ENCODE results near the gene KANSL1.

Gene KANSL1

GRCh38 chr17:45992175-45992574, 201.1 kb downstream of the KANSL1 start:
- no peaks in the 10 kb centered on the region for H3K36me3 ChIP-seq (ENCODE audit: control insufficient read depth, insufficient read depth, low read length)
- H3K27me3 ChIP-seq (ENCODE audit: control insufficient read depth, insufficient read depth, low read length) = no peaks in the 10 kb centered on the region
- no peaks in the 10 kb centered on the region for H3K4me1 ChIP-seq (ENCODE audit: control insufficient read depth, insufficient read depth, low read length)
- no peak overlapping the region for H3K4me3 ChIP-seq (ENCODE audit: low read length)
- H3K9me3 ChIP-seq (ENCODE audit: control insufficient read depth, low read length) = no peaks in the 10 kb centered on the region
- no peak overlapping the region for H3K9ac ChIP-seq (ENCODE audit: low read length)

- H3K4me1 ChIP-seq (ENCODE audit: control insufficient read depth, insufficient read depth, low read length) = no peaks in the 10 kb centered on the region
- no peaks in the 10 kb centered on the region for H3K27me3 ChIP-seq (ENCODE audit: control insufficient read depth, insufficient read depth, low read length)
- no peaks in the 10 kb centered on the region for H3K36me3 ChIP-seq (ENCODE audit: control insufficient read depth, insufficient read depth, low read length)
- no peak overlapping the region for H3K9ac ChIP-seq (ENCODE audit: low read length)
- no peak overlapping the region for H3K4me3 ChIP-seq (ENCODE audit: low read length)
- H3K9me3 ChIP-seq (ENCODE audit: control insufficient read depth, low read length) = no peaks in the 10 kb centered on the region
Measured at GRCh38 chr17:45991341-45991740, 201.9 kb downstream of the KANSL1 start.

GRCh38 chr17:45990886-45991285, 202.3 kb downstream of the KANSL1 start:
- H3K4me1 ChIP-seq (ENCODE audit: control insufficient read depth, insufficient read depth, low read length) = no peaks in the 10 kb centered on the region
- no peaks in the 10 kb centered on the region for H3K27me3 ChIP-seq (ENCODE audit: control insufficient read depth, insufficient read depth, low read length)
- no peaks in the 10 kb centered on the region for H3K36me3 ChIP-seq (ENCODE audit: control insufficient read depth, insufficient read depth, low read length)
- H3K4me3 ChIP-seq (ENCODE audit: low read length) = no peak overlapping the region
- H3K9ac ChIP-seq (ENCODE audit: low read length) = no peak overlapping the region
- no peaks in the 10 kb centered on the region for H3K9me3 ChIP-seq (ENCODE audit: control insufficient read depth, low read length)

GRCh38 chr17:45989759-45990158, 203.5 kb downstream of the KANSL1 start:
- no peaks in the 10 kb centered on the region for H3K36me3 ChIP-seq (ENCODE audit: control insufficient read depth, insufficient read depth, low read length)
- no peaks in the 10 kb centered on the region for H3K9me3 ChIP-seq (ENCODE audit: control insufficient read depth, low read length)
- H3K4me1 ChIP-seq (ENCODE audit: control insufficient read depth, insufficient read depth, low read length) = no peaks in the 10 kb centered on the region
- H3K27me3 ChIP-seq (ENCODE audit: control insufficient read depth, insufficient read depth, low read length) = no peaks in the 10 kb centered on the region
- H3K4me3 ChIP-seq (ENCODE audit: low read length) = no peak overlapping the region
- H3K9ac ChIP-seq (ENCODE audit: low read length) = no peak overlapping the region

GRCh38 chr17:45987706-45988105, 205.5 kb downstream of the KANSL1 start:
- no peaks in the 10 kb centered on the region for H3K27me3 ChIP-seq (ENCODE audit: control insufficient read depth, insufficient read depth, low read length)
- H3K36me3 ChIP-seq (ENCODE audit: control insufficient read depth, insufficient read depth, low read length) = no peaks in the 10 kb centered on the region
- no peaks in the 10 kb centered on the region for H3K9me3 ChIP-seq (ENCODE audit: control insufficient read depth, low read length)
- H3K4me3 ChIP-seq (ENCODE audit: low read length) = no peak overlapping the region
- no peak overlapping the region for H3K9ac ChIP-seq (ENCODE audit: low read length)
- no peaks in the 10 kb centered on the region for H3K4me1 ChIP-seq (ENCODE audit: control insufficient read depth, insufficient read depth, low read length)

- Histone ChIP-seq H3K9me3 (ENCODE audit: control insufficient read depth, low read length) (no peaks in the 10 kb centered on the region), H3K27me3 (ENCODE audit: control insufficient read depth, insufficient read depth, low read length) (no peaks in the 10 kb centered on the region), H3K36me3 (ENCODE audit: control insufficient read depth, insufficient read depth, low read length) (no peaks in the 10 kb centered on the region), H3K9ac (ENCODE audit: low read length) (no peak overlapping the region), H3K4me3 (ENCODE audit: low read length) (no peak overlapping the region), H3K4me1 (ENCODE audit: control insufficient read depth, insufficient read depth, low read length) (no peaks in the 10 kb centered on the region)
Measured at GRCh38 chr17:45986056-45986455, 207.2 kb downstream of the KANSL1 start.

GRCh38 chr17:45985447-45985846, 207.8 kb downstream of the KANSL1 start:
- Histone ChIP-seq H3K9ac (ENCODE audit: low read length) (no peak overlapping the region), H3K27me3 (ENCODE audit: control insufficient read depth, insufficient read depth, low read length) (peaks cover 3% of the 10 kb centered on the region), H3K36me3 (ENCODE audit: control insufficient read depth, insufficient read depth, low read length) (no peaks in the 10 kb centered on the region), H3K4me3 (ENCODE audit: low read length) (no peak overlapping the region), H3K9me3 (ENCODE audit: control insufficient read depth, low read length) (no peaks in the 10 kb centered on the region), H3K4me1 (ENCODE audit: control insufficient read depth, insufficient read depth, low read length) (no peaks in the 10 kb centered on the region)

- Histone ChIP-seq H3K36me3 (ENCODE audit: control insufficient read depth, insufficient read depth, low read length) (no peaks in the 10 kb centered on the region), H3K9me3 (ENCODE audit: control insufficient read depth, low read length) (no peaks in the 10 kb centered on the region), H3K4me1 (ENCODE audit: control insufficient read depth, insufficient read depth, low read length) (no peaks in the 10 kb centered on the region), H3K9ac (ENCODE audit: low read length) (no peak overlapping the region), H3K4me3 (ENCODE audit: low read length) (no peak overlapping the region), H3K27me3 (ENCODE audit: control insufficient read depth, insufficient read depth, low read length) (peaks cover 3% of the 10 kb centered on the region)
Measured at GRCh38 chr17:45984368-45984767, 208.9 kb downstream of the KANSL1 start.

GRCh38 chr17:45983614-45984310, 209.5 kb downstream of the KANSL1 start:
- Histone ChIP-seq H3K4me3 (ENCODE audit: low read length) (no peak overlapping the region), H3K4me1 (ENCODE audit: control insufficient read depth, insufficient read depth, low read length) (no peaks in the 10 kb centered on the region), H3K9me3 (ENCODE audit: control insufficient read depth, low read length) (no peaks in the 10 kb centered on the region), H3K9ac (ENCODE audit: low read length) (no peak overlapping the region), H3K27me3 (ENCODE audit: control insufficient read depth, insufficient read depth, low read length) (peaks cover 3% of the 10 kb centered on the region), H3K36me3 (ENCODE audit: control insufficient read depth, insufficient read depth, low read length) (no peaks in the 10 kb centered on the region)

- H3K27me3 ChIP-seq (ENCODE audit: control insufficient read depth, insufficient read depth, low read length) = peaks cover 3% of the 10 kb centered on the region
- H3K9me3 ChIP-seq (ENCODE audit: control insufficient read depth, low read length) = no peaks in the 10 kb centered on the region
- no peak overlapping the region for H3K4me3 ChIP-seq (ENCODE audit: low read length)
- H3K36me3 ChIP-seq (ENCODE audit: control insufficient read depth, insufficient read depth, low read length) = no peaks in the 10 kb centered on the region
- H3K4me1 ChIP-seq (ENCODE audit: control insufficient read depth, insufficient read depth, low read length) = no peaks in the 10 kb centered on the region
- H3K9ac ChIP-seq (ENCODE audit: low read length) = no peak overlapping the region
Measured at GRCh38 chr17:45982791-45983613, 210.2 kb downstream of the KANSL1 start.

- Histone ChIP-seq H3K4me1 (ENCODE audit: control insufficient read depth, insufficient read depth, low read length) (no peaks in the 10 kb centered on the region), H3K36me3 (ENCODE audit: control insufficient read depth, insufficient read depth, low read length) (no peaks in the 10 kb centered on the region), H3K9me3 (ENCODE audit: control insufficient read depth, low read length) (no peaks in the 10 kb centered on the region), H3K4me3 (ENCODE audit: low read length) (no peak overlapping the region), H3K9ac (ENCODE audit: low read length) (no peak overlapping the region), H3K27me3 (ENCODE audit: control insufficient read depth, insufficient read depth, low read length) (peaks cover 7% of the 10 kb centered on the region)
Measured at GRCh38 chr17:45981306-45981705, 211.9 kb downstream of the KANSL1 start.

- H3K27me3 ChIP-seq (ENCODE audit: control insufficient read depth, insufficient read depth, low read length) = peaks cover 7% of the 10 kb centered on the region
- H3K36me3 ChIP-seq (ENCODE audit: control insufficient read depth, insufficient read depth, low read length) = no peaks in the 10 kb centered on the region
- no peaks in the 10 kb centered on the region for H3K4me1 ChIP-seq (ENCODE audit: control insufficient read depth, insufficient read depth, low read length)
- no peak overlapping the region for H3K9ac ChIP-seq (ENCODE audit: low read length)
- H3K4me3 ChIP-seq (ENCODE audit: low read length) = no peak overlapping the region
- no peaks in the 10 kb centered on the region for H3K9me3 ChIP-seq (ENCODE audit: control insufficient read depth, low read length)
Measured at GRCh38 chr17:45980855-45981254, 212.4 kb downstream of the KANSL1 start.
